Measurements from ENCODE around the gene EFHB. TPM values are rescaled to one million over a fixed set of nuclear protein-coding genes. Genes with fewer than 3 reads are reported as not detected.

The EFHB gene
- total RNA-seq, 1 experiment from 2014 or later: 1.4 TPM

DNA sequence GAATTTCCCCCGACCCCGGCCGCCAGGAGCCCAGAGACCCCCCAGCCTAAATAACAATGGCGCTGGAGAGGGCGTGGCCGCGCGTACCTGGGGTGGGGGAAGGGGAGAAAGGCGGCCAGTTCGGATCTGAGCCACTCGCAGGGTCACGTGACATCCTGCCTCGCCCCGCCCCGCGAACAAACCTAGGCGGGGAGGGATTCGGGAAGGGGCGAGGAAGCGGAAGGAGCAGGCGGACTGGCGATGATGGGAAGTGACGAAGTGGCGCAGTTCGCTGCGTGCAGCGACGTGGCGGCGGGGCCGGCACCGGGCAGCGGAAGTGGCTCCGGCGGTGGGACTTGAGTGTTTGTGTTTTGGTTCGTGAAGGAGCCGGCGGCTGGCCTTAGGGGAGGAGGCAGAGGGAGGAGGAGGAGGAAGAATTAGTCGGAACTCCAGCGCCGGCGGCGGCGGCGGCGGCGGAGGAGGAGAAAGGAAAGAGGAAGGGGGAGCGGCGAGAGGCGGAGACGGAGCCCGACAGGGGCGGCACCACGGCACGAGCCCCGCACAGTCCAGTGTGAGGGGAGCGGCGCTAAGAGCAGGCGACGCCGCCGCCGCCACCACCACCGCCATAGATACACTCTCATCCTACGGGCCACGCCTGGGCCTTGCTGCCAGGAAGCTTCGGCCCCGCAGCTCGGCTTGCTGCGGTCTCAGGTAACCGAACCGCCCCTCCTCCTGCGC, 13.0 kb upstream of the EFHB start, which contains the start of gene RAB5A:
RAB5A (plus strand) TSS at position 266 of the 717 bp plus-strand sequence. CDS start 3,802 bp downstream, outside the sequence.
- BruUV-seq (replicated peaks): no TSS peak
- H3K27me3 Mint-ChIP-seq (ENCODE audit: insufficient read depth, unreplicated experiment): no peaks in the 10 kb centered on the region
- POLR2A ChIA-PET: interaction anchor here (1.0 kb wide), 1 partner anchor 239 kb away, joined by 3 read pairs; the partner anchor contains the start of gene SGO1

DNA sequence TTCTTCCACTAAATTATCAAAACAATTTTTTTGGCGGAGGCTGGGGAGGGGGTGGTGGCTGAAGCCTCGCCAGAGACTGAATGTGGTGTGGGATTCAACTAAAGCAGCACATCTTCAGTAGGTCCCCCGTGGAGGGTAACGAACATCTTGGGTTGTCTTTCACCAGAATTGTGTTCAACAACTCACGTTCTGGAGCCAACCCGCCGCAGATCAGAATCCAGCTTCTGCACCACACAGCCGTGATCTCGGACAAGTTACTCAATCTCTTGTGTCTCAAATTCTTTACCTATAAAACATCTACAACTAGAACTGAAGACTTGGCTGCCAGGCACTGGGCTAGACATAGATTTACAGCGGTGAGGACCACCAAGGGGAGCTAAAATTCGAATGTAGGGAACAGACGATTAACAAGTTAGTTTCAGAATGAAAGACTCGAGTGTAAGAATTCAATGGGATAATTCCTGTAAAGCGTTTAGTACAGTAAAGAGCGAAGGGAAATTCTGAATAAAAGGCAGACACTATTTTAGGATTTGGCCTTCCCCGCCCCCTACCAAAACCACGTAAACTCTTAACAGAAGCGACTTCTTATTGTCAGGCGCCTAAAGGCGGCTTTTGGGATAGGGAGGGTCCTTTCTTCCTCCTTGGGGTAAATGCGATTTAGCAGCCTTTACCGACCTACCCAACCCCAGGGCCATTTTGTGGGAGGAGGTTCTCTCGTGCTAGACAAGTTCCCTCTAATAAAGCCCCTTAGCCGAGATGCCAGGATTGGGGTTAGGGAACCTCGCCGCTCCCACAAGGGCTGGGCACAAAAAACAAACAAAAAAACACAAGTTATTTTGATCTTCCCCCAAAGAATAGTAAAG, 12.2 kb upstream of the EFHB start:
- Mint-ChIP-seq H3K4me3 (ENCODE audit: unreplicated experiment) (peak overlapping the region; percentile 80), H3K27me3 (ENCODE audit: insufficient read depth, unreplicated experiment) (no peaks in the 10 kb centered on the region), H3K9me3 (ENCODE audit: unreplicated experiment) (no peaks in the 10 kb centered on the region), H3K4me1 (ENCODE audit: low read depth, unreplicated experiment) (peaks cover 6% of the 10 kb centered on the region), H3K36me3 (ENCODE audit: insufficient read depth, unreplicated experiment) (peaks cover 18% of the 10 kb centered on the region), H3K27ac (ENCODE audit: unreplicated experiment) (peak overlapping the region; percentile 86)
- Histone ChIP-seq H3K9me3 (no peaks in the 10 kb centered on the region), H3K27me3 (replicated peaks; ENCODE audit: control insufficient read depth, insufficient read depth, low read length) (no peaks in the 10 kb centered on the region), H3K4me3 (ENCODE audit: low read depth, low read length) (peak overlapping the region; percentile 96), H3K4me1 (peaks cover 12% of the 10 kb centered on the region), H3K36me3 (ENCODE audit: control insufficient read depth, insufficient read depth, low read length) (no peaks in the 10 kb centered on the region)
- ChIA-PET CTCF (no interaction called here), POLR2A (interaction anchor here (0.5 to 0.7 kb wide), 2 partner anchors 94 to 558 kb away, joined by 3 to 5 read pairs; partner anchors contain the start of gene KAT2B)
- peak in 1 of 2 experiments; percentile 7 for DNase-seq
- intact Hi-C loops (cut with micrococcal nuclease; ENCODE audit: unreplicated experiment): loop anchor here (1.0 to 5.0 kb wide), 4 partner anchors 9 to 241 kb away; partner anchors contain the start of genes KAT2B and SGO1
- BruUV-seq (replicated peaks): TSS peak; percentile 96
- TF ChIP-seq, protein P1, sequence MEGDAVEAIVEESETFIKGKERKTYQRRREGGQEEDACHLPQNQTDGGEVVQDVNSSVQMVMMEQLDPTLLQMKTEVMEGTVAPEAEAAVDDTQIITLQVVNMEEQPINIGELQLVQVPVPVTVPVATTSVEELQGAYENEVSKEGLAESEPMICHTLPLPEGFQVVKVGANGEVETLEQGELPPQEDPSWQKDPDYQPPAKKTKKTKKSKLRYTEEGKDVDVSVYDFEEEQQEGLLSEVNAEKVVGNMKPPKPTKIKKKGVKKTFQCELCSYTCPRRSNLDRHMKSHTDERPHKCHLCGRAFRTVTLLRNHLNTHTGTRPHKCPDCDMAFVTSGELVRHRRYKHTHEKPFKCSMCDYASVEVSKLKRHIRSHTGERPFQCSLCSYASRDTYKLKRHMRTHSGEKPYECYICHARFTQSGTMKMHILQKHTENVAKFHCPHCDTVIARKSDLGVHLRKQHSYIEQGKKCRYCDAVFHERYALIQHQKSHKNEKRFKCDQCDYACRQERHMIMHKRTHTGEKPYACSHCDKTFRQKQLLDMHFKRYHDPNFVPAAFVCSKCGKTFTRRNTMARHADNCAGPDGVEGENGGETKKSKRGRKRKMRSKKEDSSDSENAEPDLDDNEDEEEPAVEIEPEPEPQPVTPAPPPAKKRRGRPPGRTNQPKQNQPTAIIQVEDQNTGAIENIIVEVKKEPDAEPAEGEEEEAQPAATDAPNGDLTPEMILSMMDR (IDR thresholded peaks at IDR 0.05; ENCODE audit: insufficient read depth in 1 of 2, low read depth in 1 of 2, low read length in 1 of 2, severe bottlenecking in 1 of 2, unreplicated experiment in 1 of 2): no peak

More for the DNA sequence above, 13.0 kb upstream of the EFHB start, which contains the start of gene RAB5A:
- Mint-ChIP-seq H3K4me1 (ENCODE audit: low read depth, unreplicated experiment) (peaks cover 6% of the 10 kb centered on the region), H3K9me3 (ENCODE audit: unreplicated experiment) (no peaks in the 10 kb centered on the region), H3K4me3 (ENCODE audit: unreplicated experiment) (peak within 1 kb of the TSS; percentile 80), H3K36me3 (ENCODE audit: insufficient read depth, unreplicated experiment) (peaks cover 24% of the 10 kb centered on the region), H3K27ac (ENCODE audit: unreplicated experiment) (peak within 1 kb of the TSS; percentile 86)
- Histone ChIP-seq H3K36me3 (ENCODE audit: control insufficient read depth, insufficient read depth, low read length) (no peaks in the 10 kb centered on the region), H3K4me1 (peaks cover 12% of the 10 kb centered on the region), H3K4me3 (ENCODE audit: low read depth, low read length) (peak within 1 kb of the TSS; percentile 96), H3K9me3 (no peaks in the 10 kb centered on the region), H3K27me3 (replicated peaks; ENCODE audit: control insufficient read depth, insufficient read depth, low read length) (no peaks in the 10 kb centered on the region)
- intact Hi-C loops (cut with micrococcal nuclease; ENCODE audit: unreplicated experiment): loop anchor here (1.0 to 5.0 kb wide), 4 partner anchors 48 to 240 kb away; partner anchors contain the start of genes KAT2B and SGO1
- TF ChIP-seq, protein P1 (IDR thresholded peaks at IDR 0.05; ENCODE audit: insufficient read depth in 1 of 2, low read depth in 1 of 2, low read length in 1 of 2, severe bottlenecking in 1 of 2, unreplicated experiment in 1 of 2): no peak
- CTCF ChIA-PET: no interaction called here
- peak; percentile 97 for DNase-seq

DNA sequence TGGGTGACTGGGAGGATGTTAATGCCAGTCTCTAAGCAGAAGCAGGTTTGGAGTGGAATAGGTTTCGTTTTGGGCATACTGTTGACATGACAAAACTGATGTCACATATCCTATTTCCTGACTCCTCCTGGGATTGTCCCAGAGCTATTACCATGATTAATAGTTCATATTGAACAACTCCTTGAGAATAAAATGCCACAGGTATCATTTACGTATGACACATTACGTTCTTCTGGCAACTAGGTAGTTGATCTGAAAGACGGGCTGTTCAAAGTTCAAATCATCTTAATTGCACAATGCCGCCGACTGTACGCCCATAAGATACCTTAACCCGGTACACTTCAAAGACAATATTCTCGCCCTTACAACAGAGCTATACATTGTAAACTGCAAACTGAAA, 11.5 kb upstream of the EFHB start:
- TF ChIP-seq, protein P1 (IDR thresholded peaks at IDR 0.05; ENCODE audit: insufficient read depth in 1 of 2, low read depth in 1 of 2, low read length in 1 of 2, severe bottlenecking in 1 of 2, unreplicated experiment in 1 of 2): no peak
- peak overlapping the region; percentile 96 for H3K4me3 ChIP-seq (ENCODE audit: low read depth, low read length)
- peak overlapping the region; percentile 86 for H3K27ac Mint-ChIP-seq (ENCODE audit: unreplicated experiment)
- ChIA-PET CTCF (no interaction called here), POLR2A (interaction anchor here (0.5 to 0.7 kb wide), 2 partner anchors 95 to 559 kb away, joined by 3 to 5 read pairs; partner anchors contain the start of gene KAT2B)
- H3K9me3 Mint-ChIP-seq (ENCODE audit: unreplicated experiment): no peaks in the 10 kb centered on the region
- DNase-seq: peak in 1 of 2 experiments; percentile 33
- peak overlapping the region; percentile 80 for H3K4me3 Mint-ChIP-seq (ENCODE audit: unreplicated experiment)
- H3K4me1 Mint-ChIP-seq (ENCODE audit: low read depth, unreplicated experiment): peaks cover 6% of the 10 kb centered on the region
- peaks cover 12% of the 10 kb centered on the region for H3K4me1 ChIP-seq
- BruUV-seq (replicated peaks): no TSS peak
- no peaks in the 10 kb centered on the region for H3K9me3 ChIP-seq
- H3K36me3 Mint-ChIP-seq (ENCODE audit: insufficient read depth, unreplicated experiment): peaks cover 18% of the 10 kb centered on the region
- no peaks in the 10 kb centered on the region for H3K27me3 ChIP-seq (replicated peaks; ENCODE audit: control insufficient read depth, insufficient read depth, low read length)
- H3K36me3 ChIP-seq (ENCODE audit: control insufficient read depth, insufficient read depth, low read length): no peaks in the 10 kb centered on the region
- H3K27me3 Mint-ChIP-seq (ENCODE audit: insufficient read depth, unreplicated experiment): no peaks in the 10 kb centered on the region
- intact Hi-C loops (cut with micrococcal nuclease; ENCODE audit: unreplicated experiment): loop anchor here (1.0 to 5.0 kb wide), 2 partner anchors 8 to 242 kb away; partner anchors contain the start of gene SGO1
